Uterus (tissue), 2 donors: ENCODE results near the gene OR1L4.

ENCODE experiments used
- CTCF ChIP-seq, 4 experiments: fragments of 200-600 bp in 2 of 4; fragments of 450-650 bp in 2 of 4; sonication (generic) in 2 of 4; IDR thresholded peaks; one replicate each; pipeline ENCODE4 v1.5.1; 2016 to 2019; ENCODE audit warnings: antibody characterized with exemption in 4 of 4, mild to moderate bottlenecking in 2 of 4, moderate library complexity in 1 of 4
- POLR2A ChIP-seq, 2 donors: fragments of 450-650 bp; IDR thresholded peaks; one replicate each; pipeline ENCODE4 v1.6.1; 2016; ENCODE audit warnings: antibody characterized with exemption in 2 of 2, mild to moderate bottlenecking in 1 of 2, moderate library complexity in 1 of 2

GRCh38 chr9:122723690-122724089, at the start of gene OR1L4:
- TF ChIP-seq CTCF (IDR thresholded peaks at IDR 0.05) (no peak), POLR2A (IDR thresholded peaks at IDR 0.05) (no peak)
